HUES64 (cell line): ENCODE data around the gene TMED3.
A peak's percentile ranks its signal among the peaks of the same experiment; 100 is the strongest.

Experiments used
- H3K27ac ChIP-seq: 2 replicates; pipeline ENCODE4 v1.7.0; 2013; ENCODE audit warnings: low read depth, low read length, inconsistent platforms
- H3K27me3 ChIP-seq: 2 replicates; pipeline ENCODE4 v1.6.1; 2013; ENCODE audit warnings: mild to moderate bottlenecking, low read length; ENCODE audit not compliant: insufficient read depth
- H3K36me3 ChIP-seq: 2 replicates; pipeline ENCODE4 v1.6.1; 2013; ENCODE audit warnings: mild to moderate bottlenecking, low read length; ENCODE audit not compliant: insufficient read depth
- H3K4me1 ChIP-seq: 2 replicates; pipeline ENCODE4 v1.6.1; 2013; ENCODE audit warnings: mild to moderate bottlenecking, low read length, moderate library complexity; ENCODE audit not compliant: insufficient read depth
- H3K4me3 ChIP-seq: 2 replicates; pipeline ENCODE4 v1.5.1; 2013; ENCODE audit warnings: mild to moderate bottlenecking, low read length, moderate library complexity
- H3K9ac ChIP-seq: 2 replicates; pipeline ENCODE4 v1.6.1; 2013; ENCODE audit warnings: mild to moderate bottlenecking, low read depth, low read length
- H3K9me3 ChIP-seq: 2 replicates; pipeline ENCODE4 v1.6.1; 2013; ENCODE audit warnings: low read depth, low read length; ENCODE audit not compliant: insufficient read depth
- WGBS: fragments of 150-250, 120-280 bp; methylation state at CpG from one replicate; pipeline ENCODE4 v1.1.7; 2013; ENCODE audit warnings: missing lambda C conversion rate; 5-methylcytosine and 5-hydroxymethylcytosine counted together

Gene TMED3

GRCh38 chr15:79321876-79322275, 11.0 kb downstream of the TMED3 start:
- H3K36me3 ChIP-seq = peaks cover 69% of the 10 kb centered on the region

GRCh38 chr15:79322306-79322705, 11.4 kb downstream of the TMED3 start:
- Histone ChIP-seq H3K36me3 (peaks cover 65% of the 10 kb centered on the region), H3K9ac (no peak overlapping the region)

More at GRCh38 chr15:79321876-79322275, 11.0 kb downstream of the TMED3 start:
- 95% methylated on average over 14 of the region's 14 CpGs for WGBS
- Histone ChIP-seq H3K27me3 (no peaks in the 10 kb centered on the region), H3K27ac (no peak overlapping the region), H3K4me3 (no peak overlapping the region), H3K9ac (no peak overlapping the region), H3K4me1 (no peaks in the 10 kb centered on the region), H3K9me3 (0 out of 2 replicates have a peak, but pooled peaks cover 3% of the 10 kb centered on the region)

DNA sequence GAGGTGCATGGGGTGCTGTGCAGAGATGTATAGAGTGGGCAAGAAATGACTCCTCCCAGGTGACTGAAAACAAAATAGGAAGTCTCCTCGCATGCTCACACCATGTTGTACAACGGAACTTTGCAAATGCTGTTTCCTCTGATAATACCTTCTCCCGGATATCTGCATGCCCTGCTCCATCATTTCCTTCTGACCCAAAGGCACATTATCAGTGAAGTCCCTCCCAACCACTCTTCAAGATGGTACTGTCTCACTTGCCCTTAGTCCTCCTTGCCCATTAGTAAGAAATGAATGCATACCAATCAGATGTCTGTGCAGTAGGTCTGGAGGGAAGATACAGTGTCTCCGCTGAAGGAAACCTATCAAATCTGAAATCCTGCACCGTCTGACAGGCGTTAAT, 12.0 kb downstream of the TMED3 start:
- Histone ChIP-seq H3K9ac (no peak overlapping the region), H3K27me3 (no peaks in the 10 kb centered on the region), H3K4me3 (no peak overlapping the region), H3K9me3 (0 out of 2 replicates have a peak, but pooled peaks cover 3% of the 10 kb centered on the region), H3K4me1 (no peaks in the 10 kb centered on the region), H3K27ac (no peak overlapping the region), H3K36me3 (peaks cover 59% of the 10 kb centered on the region)
- 96% methylated on average over 6 of the region's 6 CpGs for WGBS

More at GRCh38 chr15:79322306-79322705, 11.4 kb downstream of the TMED3 start:
- no peaks in the 10 kb centered on the region for H3K27me3 ChIP-seq
- no peak overlapping the region for H3K27ac ChIP-seq
- WGBS = 93% methylated on average over 3 of the region's 3 CpGs
- 0 out of 2 replicates have a peak, but pooled peaks cover 3% of the 10 kb centered on the region for H3K9me3 ChIP-seq
- no peaks in the 10 kb centered on the region for H3K4me1 ChIP-seq
- no peak overlapping the region for H3K4me3 ChIP-seq

GRCh38 chr15:79329171-79329611, 18.3 kb downstream of the TMED3 start:
- Histone ChIP-seq H3K4me3 (no peak overlapping the region), H3K4me1 (peaks cover 6% of the 10 kb centered on the region; the same call in 1 of the 2 replicates), H3K27ac (peak overlapping the region; percentile 29; the same call in 1 of the 2 replicates), H3K9me3 (no peaks in the 10 kb centered on the region), H3K36me3 (peaks cover 7% of the 10 kb centered on the region; the same call in 1 of the 2 replicates), H3K27me3 (no peaks in the 10 kb centered on the region), H3K9ac (no peak overlapping the region)
- WGBS = 94% methylated on average over 2 of the region's 2 CpGs

GRCh38 chr15:79332824-79333510, 22.1 kb downstream of the TMED3 start:
- H3K27ac ChIP-seq = no peak overlapping the region
- H3K4me3 ChIP-seq = no peak overlapping the region
- H3K36me3 ChIP-seq = no peaks in the 10 kb centered on the region
- WGBS = 92% methylated on average over 5 of the region's 5 CpGs
- no peaks in the 10 kb centered on the region for H3K27me3 ChIP-seq
- peaks cover 6% of the 10 kb centered on the region; the same call in 1 of the 2 replicates for H3K4me1 ChIP-seq
- H3K9me3 ChIP-seq = no peaks in the 10 kb centered on the region
- H3K9ac ChIP-seq = no peak overlapping the region

GRCh38 chr15:79337591-79337990, 26.7 kb downstream of the TMED3 start:
- no peaks in the 10 kb centered on the region for H3K4me1 ChIP-seq
- no peak overlapping the region for H3K27ac ChIP-seq
- H3K9me3 ChIP-seq = no peaks in the 10 kb centered on the region
- no peaks in the 10 kb centered on the region for H3K36me3 ChIP-seq
- H3K9ac ChIP-seq = no peak overlapping the region
- WGBS = 74% methylated on average over 5 of the region's 7 CpGs
- H3K4me3 ChIP-seq = no peak overlapping the region
- no peaks in the 10 kb centered on the region for H3K27me3 ChIP-seq

GRCh38 chr15:79339588-79340314, 28.8 kb downstream of the TMED3 start:
- Histone ChIP-seq H3K9me3 (no peaks in the 10 kb centered on the region), H3K27ac (no peak overlapping the region), H3K27me3 (no peaks in the 10 kb centered on the region), H3K36me3 (no peaks in the 10 kb centered on the region), H3K4me1 (no peaks in the 10 kb centered on the region), H3K9ac (no peak overlapping the region), H3K4me3 (no peak overlapping the region)
- 97% methylated on average over 2 of the region's 3 CpGs for WGBS

- H3K9me3 ChIP-seq = no peaks in the 10 kb centered on the region
- H3K4me3 ChIP-seq = no peak overlapping the region
- 84% methylated on average over 5 of the region's 5 CpGs for WGBS
- H3K36me3 ChIP-seq = no peaks in the 10 kb centered on the region
- H3K27ac ChIP-seq = no peak overlapping the region
- no peaks in the 10 kb centered on the region for H3K27me3 ChIP-seq
- H3K9ac ChIP-seq = no peak overlapping the region
- no peaks in the 10 kb centered on the region for H3K4me1 ChIP-seq
These were observed 29.3 kb downstream of the TMED3 start for GRCh38 chr15:79340315-79340602.

GRCh38 chr15:79341396-79341795, 30.5 kb downstream of the TMED3 start:
- Histone ChIP-seq H3K27ac (no peak overlapping the region), H3K27me3 (no peaks in the 10 kb centered on the region)
- WGBS = 97% methylated on average over 9 of the region's 9 CpGs

DNA sequence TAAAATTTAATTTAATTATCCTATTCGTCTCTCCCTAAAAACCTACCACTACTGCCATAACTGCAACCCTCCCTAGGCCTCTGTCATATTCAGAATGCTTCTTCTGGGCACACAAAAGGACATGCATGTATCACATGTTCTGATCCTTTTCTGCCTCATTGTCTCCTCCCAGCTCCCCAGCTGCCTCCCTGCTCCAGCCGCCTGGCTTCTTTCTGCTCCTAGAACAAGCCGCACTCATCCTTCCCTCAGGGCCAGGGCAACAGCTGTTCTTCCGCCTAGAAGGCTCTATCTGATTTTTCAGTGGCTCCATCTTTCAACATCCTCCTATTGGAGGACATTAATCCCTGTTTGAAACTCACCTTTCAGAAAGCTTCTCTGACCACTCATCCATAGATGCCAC, 38.6 kb downstream of the TMED3 start:
- no peak overlapping the region for H3K27ac ChIP-seq

More at GRCh38 chr15:79341396-79341795, 30.5 kb downstream of the TMED3 start:
- H3K36me3 ChIP-seq = no peaks in the 10 kb centered on the region
- H3K9ac ChIP-seq = no peak overlapping the region
- H3K4me3 ChIP-seq = no peak overlapping the region
- no peaks in the 10 kb centered on the region for H3K4me1 ChIP-seq
- H3K9me3 ChIP-seq = no peaks in the 10 kb centered on the region

GRCh38 chr15:79352206-79352605, 41.3 kb downstream of the TMED3 start:
- Histone ChIP-seq H3K36me3 (no peaks in the 10 kb centered on the region), H3K9ac (no peak overlapping the region), H3K4me1 (no peaks in the 10 kb centered on the region), H3K27me3 (no peaks in the 10 kb centered on the region), H3K4me3 (no peak overlapping the region), H3K9me3 (no peaks in the 10 kb centered on the region), H3K27ac (no peak overlapping the region)
- 91% methylated on average over 1 of the region's 1 CpG for WGBS

More for the DNA sequence above, 38.6 kb downstream of the TMED3 start:
- H3K36me3 ChIP-seq = no peaks in the 10 kb centered on the region
- H3K4me3 ChIP-seq = no peak overlapping the region
- H3K9ac ChIP-seq = no peak overlapping the region
- WGBS = 92% methylated on average over 4 of the region's 4 CpGs
- no peaks in the 10 kb centered on the region for H3K4me1 ChIP-seq
- no peaks in the 10 kb centered on the region for H3K27me3 ChIP-seq
- no peaks in the 10 kb centered on the region for H3K9me3 ChIP-seq
